GM12865 (cell line): ENCODE data around the gene PHYH.
"Not testable (repeated sequence)": the region's sequence is repeated elsewhere in the genome, so short reads cannot be mapped to it uniquely, and the experiment has no call there.

Experiments
- DNase-seq: peaks from one replicate; pipeline ENCODE4 v3.0.0; 2010; ENCODE audit warnings: low read depth
- H3K4me3 ChIP-seq: 2 replicates; pipeline ENCODE4 v1.5.1; 2011; ENCODE audit warnings: mild to moderate bottlenecking, low read depth, low read length, control low read depth
- TF ChIP-seq, protein P1 (sequence below): IDR thresholded peaks from 2 replicates; pipeline ENCODE4 v1.5.1; 2011; ENCODE audit warnings: low read length, control low read depth, low read depth, inconsistent platforms; ENCODE audit not compliant: insufficient read depth; ENCODE audit errors: missing control alignments

PHYH gene

DNA sequence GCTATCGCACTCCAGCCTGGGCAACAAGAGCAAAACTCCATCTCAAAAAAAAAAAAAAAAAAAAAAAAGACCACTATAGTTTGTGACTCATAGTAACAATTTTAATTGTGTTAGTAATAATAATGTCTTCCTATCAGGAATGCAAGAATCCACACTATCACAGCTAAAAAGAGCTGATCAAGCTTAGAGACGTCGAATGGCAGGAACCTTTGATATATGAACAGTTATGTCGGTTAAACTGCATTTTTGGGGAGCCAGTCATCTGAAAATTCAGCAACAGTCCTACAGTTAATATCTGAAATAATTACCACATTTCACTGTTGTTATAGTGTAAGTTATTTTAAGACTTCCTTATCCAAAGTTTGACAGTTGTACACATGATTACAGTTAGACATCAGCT, 8.8 kb downstream of the PHYH start:
- no peak overlapping the region for H3K4me3 ChIP-seq
- TF ChIP-seq, protein P1, sequence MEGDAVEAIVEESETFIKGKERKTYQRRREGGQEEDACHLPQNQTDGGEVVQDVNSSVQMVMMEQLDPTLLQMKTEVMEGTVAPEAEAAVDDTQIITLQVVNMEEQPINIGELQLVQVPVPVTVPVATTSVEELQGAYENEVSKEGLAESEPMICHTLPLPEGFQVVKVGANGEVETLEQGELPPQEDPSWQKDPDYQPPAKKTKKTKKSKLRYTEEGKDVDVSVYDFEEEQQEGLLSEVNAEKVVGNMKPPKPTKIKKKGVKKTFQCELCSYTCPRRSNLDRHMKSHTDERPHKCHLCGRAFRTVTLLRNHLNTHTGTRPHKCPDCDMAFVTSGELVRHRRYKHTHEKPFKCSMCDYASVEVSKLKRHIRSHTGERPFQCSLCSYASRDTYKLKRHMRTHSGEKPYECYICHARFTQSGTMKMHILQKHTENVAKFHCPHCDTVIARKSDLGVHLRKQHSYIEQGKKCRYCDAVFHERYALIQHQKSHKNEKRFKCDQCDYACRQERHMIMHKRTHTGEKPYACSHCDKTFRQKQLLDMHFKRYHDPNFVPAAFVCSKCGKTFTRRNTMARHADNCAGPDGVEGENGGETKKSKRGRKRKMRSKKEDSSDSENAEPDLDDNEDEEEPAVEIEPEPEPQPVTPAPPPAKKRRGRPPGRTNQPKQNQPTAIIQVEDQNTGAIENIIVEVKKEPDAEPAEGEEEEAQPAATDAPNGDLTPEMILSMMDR = no peak
- no peak for DNase-seq

DNA sequence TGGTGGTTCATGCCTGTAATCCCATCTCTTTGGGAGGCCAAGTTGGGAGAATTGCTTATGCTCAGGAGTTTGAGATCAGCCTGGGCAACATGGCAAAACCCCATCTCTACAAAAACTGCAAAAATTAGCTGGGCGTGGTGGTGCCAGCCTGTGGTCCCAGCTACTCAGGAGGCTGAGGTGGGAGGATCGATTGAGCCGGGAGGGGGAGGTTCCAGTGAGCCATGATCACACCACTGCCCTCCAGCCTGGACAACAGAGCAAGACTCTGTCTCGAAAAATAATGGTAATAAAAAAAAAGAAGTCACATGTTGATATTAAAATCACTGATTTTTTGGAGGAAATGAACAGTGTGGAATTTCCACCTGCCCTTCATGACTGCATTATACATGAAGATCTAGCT, 15.8 kb downstream of the PHYH start:
- TF ChIP-seq, protein P1 = no peak
- no peak for DNase-seq
- H3K4me3 ChIP-seq = no peak overlapping the region

DNA sequence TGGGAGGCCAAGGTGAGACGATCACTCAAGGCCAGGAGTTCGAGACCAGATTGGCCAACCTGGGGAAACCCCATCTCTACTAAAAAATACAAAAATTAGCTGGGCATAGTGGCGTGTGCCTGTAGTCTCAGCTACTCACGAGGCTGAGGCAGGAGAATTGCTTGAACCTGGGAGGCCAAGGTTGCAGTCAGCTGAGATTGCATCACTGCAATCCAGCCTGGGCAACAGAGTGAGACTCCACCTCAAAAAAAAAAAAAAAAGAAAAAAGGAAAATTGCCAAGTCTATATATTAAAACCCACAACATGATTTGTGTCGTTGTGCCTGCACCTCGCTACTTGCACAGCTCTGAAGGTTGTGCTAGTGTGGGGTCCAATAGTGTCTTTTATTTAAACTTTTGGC, 17.5 kb downstream of the PHYH start:
- DNase-seq, H3K4me3 ChIP-seq: not testable (repeated sequence)

DNA sequence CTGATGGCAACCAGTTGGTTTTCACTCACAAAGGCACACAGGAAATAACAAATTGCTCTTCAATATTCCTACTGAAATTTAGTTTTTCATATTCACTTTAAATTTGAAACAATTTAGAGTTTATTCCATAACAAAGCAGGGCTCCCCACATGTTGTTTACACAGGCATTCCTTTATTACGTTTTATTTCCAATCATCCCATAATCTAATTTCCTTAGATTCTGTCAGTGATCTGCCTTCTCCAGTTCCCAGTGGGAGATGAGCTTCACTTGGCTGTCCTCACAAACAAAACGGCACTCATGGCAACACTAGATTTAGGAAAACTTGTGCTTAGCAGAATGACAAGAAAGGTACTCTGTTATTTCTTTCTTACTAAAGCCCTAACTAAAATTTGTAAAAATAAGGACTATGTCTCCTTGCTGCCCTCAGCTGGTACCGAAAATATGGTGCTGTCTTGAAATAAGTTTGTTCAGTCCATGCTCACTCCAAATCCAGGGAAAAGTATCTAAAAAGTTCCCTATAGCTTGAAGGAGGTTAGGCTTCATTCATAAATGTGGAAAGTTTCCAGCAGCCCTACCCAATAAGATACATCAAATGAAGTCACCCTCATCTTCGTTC, 23.0 kb downstream of the PHYH start:
- TF ChIP-seq, protein P1 = no peak
- no peak overlapping the region for H3K4me3 ChIP-seq
- no peak for DNase-seq

DNA sequence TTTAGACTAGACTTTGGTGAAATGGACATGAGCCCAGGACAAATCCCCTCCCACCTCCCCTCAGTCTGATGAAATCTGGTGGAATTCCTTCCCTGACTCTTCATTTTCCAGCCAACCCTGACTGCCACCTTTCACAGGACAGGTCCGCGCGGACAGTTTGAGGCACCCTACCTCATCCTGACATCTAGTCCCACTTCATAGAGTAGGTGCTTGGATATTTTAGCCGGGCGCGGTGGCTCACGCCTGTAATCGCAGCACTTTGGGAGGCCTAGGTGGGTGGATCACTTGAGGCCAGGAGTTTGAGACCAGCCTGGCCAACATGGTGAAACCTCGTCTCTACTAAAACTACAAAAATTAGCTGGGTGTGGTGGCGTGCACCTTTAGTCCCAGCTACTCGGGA, 23.7 kb downstream of the PHYH start:
- H3K4me3 ChIP-seq, DNase-seq: not testable (repeated sequence)

DNA sequence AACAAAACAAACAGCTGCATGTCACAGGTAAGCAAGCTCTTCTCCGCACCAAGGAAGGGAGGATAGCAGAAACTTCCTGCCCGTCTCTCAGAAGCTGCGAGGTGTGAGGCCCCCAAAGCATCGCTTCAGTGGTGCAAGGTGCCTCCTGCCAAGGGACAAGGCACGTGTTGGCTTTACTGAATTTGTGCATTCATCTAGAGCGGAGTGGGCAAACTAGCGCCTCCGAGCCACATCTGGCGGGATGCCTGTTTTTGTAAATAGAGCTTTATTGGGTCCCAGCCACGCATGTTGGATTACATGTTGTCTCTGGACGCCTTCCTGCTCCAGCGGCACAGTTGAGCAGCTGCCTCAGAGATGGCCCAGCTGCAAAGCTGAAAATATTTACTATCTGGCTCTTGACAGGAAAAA, 27.7 kb downstream of the PHYH start:
- DNase-seq = peak; percentile 43
- TF ChIP-seq, protein P1 = no peak
- H3K4me3 ChIP-seq = no peak overlapping the region

DNA sequence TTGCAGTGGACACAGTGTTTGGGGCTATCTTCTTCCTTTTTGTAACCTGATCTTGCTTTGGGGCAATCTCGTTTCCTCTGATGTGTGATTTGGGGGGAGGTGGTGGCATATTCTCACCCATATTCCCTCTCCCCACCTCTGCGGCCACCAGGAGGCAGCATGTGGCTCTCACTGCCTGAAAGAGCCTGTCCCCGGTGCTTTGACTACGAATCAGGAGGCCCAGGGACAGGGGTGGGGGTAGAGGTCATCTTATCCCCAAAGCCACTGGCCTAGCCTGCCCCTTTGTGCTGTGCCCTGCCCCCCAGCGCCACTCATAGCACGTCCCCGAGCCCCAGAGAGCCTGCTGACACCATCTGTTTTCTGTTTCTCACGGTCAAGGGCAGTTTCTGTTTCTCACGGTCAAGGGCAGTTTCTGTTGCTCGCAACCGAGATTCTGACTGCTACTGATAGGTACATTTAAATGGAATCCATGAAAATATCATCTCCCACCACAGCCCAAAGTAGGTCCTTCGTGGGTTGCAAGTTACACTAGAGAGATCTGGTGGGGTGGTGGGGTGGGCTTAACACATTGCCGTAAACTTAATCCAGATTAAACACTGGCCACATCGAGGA, 28.2 kb downstream of the PHYH start:
- TF ChIP-seq, protein P1 = peak; percentile 73
- peak; percentile 80 for DNase-seq
- H3K4me3 ChIP-seq = no peak overlapping the region; the same call in 1 of the 2 replicates

DNA sequence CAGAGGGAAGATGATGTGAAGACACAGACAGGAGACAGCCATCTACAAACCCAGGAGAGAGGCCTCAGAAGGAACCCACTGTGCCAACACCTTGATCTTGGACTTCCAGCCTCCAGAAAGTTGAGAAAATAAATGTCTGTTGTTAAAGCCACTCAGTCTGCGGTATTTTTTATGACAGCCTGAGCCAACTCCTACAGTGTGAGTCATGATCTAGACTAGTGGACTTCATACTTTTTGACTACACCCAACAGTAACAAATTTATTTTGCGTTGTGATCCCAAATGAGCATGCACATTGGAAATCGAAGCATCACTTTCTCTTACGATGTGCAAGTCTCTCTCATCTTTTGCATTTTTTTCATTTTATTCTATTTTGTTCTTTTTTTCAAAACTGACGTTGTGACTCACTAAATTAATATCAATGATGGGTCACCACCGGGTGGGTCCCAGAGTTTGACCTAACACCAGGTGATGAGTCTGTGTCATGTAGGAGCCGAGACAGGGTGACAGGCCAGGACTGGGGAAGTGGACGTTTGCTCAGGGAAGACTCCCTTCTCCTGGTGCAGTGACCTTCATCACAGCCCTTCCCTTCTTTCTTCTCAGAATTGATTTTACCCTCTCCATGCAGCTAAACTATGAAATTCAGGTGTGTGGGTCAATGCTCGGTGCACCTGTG, 28.9 kb downstream of the PHYH start:
- no peak for DNase-seq
- no peak overlapping the region for H3K4me3 ChIP-seq

More for the DNA sequence above, 28.9 kb downstream of the PHYH start:
- TF ChIP-seq, protein P1 = no peak
